Smooth muscle cell (in vitro differentiated cells): ENCODE measurements around the gene CNBP. TPM values are rescaled to one million over a fixed set of nuclear protein-coding genes. Genes with fewer than 3 reads are reported as not detected.

Experiments
- DNase-seq: peaks from one replicate; lab custom pipeline; 2025; ENCODE audit not compliant: unreplicated experiment; lab: John Stamatoyannopoulos, UW
- H2AFZ ChIP-seq: fragments of 200-600 bp; sonication (generic); 2 replicates; pipeline ENCODE4 v1.6.0; 2016; ENCODE audit warnings: antibody characterized with exemption, low read depth, mild to moderate bottlenecking
- H3F3A ChIP-seq: fragments of 200-600 bp; sonication (generic); 2 replicates; pipeline ENCODE4 v1.6.0; 2017; ENCODE audit warnings: antibody characterized with exemption, low read depth
- H3K27ac ChIP-seq: fragments of 200-600 bp; sonication (generic); 2 replicates; pipeline ENCODE4 v1.5.1; 2016; ENCODE audit warnings: low read depth, mild to moderate bottlenecking
- H3K27me3 ChIP-seq: fragments of 200-600 bp; sonication (generic); 2 replicates; pipeline ENCODE4 v1.6.1; 2016; ENCODE audit warnings: low read depth, mild to moderate bottlenecking
- H3K36me3 ChIP-seq: fragments of 200-600 bp; sonication (generic); 2 replicates; pipeline ENCODE4 v1.5.1; 2016; ENCODE audit warnings: low read depth
- H3K4me1 ChIP-seq: fragments of 200-600 bp; sonication (generic); 2 replicates; pipeline ENCODE4 v1.5.1; 2016; ENCODE audit warnings: low read depth
- H3K4me2 ChIP-seq: fragments of 200-600 bp; sonication (generic); 2 replicates; pipeline ENCODE4 v1.6.0; 2016; ENCODE audit warnings: mild to moderate bottlenecking
- H3K4me3 ChIP-seq: fragments of 200-600 bp; sonication (generic); 2 replicates; pipeline ENCODE4 v1.5.1; 2016; ENCODE audit warnings: mild to moderate bottlenecking
- H3K79me2 ChIP-seq: fragments of 200-600 bp; sonication (generic); 2 replicates; pipeline ENCODE4 v1.6.0; 2016; ENCODE audit warnings: low read depth, mild to moderate bottlenecking
- H3K9ac ChIP-seq: fragments of 200-600 bp; sonication (generic); 2 replicates; pipeline ENCODE4 v1.6.0; 2016; ENCODE audit warnings: low read depth
- H3K9me3 ChIP-seq: fragments of 200-600 bp; sonication (generic); replicated peaks from 2 replicates; pipeline ENCODE4 v1.5.1; 2016; ENCODE audit warnings: low read depth
- H4K20me1 ChIP-seq: fragments of 200-600 bp; sonication (generic); 2 replicates; pipeline ENCODE4 v1.6.0; 2016; ENCODE audit warnings: low read depth
- WGBS: methylation state at CpG from one replicate; pipeline ENCODE4 v1.1.7; 2016; ENCODE audit warnings: low lambda C conversion rate; 5-methylcytosine and 5-hydroxymethylcytosine counted together
- polyA plus RNA-seq: library from polyadenylated mRNA; unstranded; fragments of >200 nt; fragmentation: Nextera tagmentation; extraction: Ambion mirVana; gene quantifications from 2 replicates; pipeline ENCODE4 v1.2.1, GENCODE V29; 2016
- total RNA-seq: library from RNA; depleted of rRNA; stranded (reverse); fragments of >200 nt; gene quantifications from 2 replicates; pipeline ENCODE4 v1.2.3, GENCODE V29; 2014
- TF ChIP-seq, protein P1 (sequence below): fragments of 200-600 bp; sonication (generic); IDR thresholded peaks from 2 replicates; pipeline ENCODE4 v1.5.1; 2017; ENCODE audit warnings: borderline replicate concordance, mild to moderate bottlenecking, antibody characterized with exemption; ENCODE audit not compliant: insufficient read depth, poor library complexity, severe bottlenecking

Gene CNBP
- total and polyA plus RNA-seq, 2 experiments from 2014 or later, result 181 to 198 TPM

DNA sequence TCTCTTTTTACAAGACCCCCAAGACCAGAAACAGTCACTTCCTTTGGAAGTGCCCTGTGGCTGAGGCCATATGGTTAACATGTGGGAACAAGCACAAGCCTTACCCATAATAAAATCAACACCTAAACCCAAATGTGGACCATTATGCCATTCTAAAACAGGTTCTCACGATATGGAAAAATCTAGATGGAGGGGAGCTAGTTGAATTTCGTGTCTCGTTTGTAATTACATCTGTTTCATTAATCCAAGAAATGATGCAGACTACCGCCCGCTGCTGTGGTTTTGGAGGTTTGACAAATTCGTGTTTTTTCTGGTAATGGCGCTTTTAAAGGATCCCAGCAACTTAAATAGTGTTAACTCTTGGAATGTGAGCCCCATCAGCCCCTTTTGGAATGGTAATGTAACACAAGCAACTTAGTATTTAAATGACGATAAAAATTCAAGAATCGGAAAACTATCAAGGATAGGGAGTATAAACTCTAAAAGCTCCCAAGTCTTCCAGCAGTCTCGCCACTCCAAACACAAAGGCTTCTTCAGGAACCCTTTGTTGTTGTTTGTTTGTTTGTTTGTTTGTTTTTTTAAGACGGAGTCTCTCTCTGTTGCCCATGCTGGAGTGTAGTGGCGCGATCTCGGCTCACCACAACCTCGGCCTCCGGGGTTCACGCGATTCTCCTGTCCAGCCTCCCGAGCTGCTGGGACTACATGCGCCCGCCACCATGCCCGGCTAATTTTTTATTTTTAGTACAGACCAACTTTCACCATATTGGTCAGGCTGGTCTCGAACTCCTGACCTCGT, 1.1 kb downstream of the CNBP start:
- Histone ChIP-seq H3K27ac (peak overlapping the region; percentile 90), H3K4me2 (peak overlapping the region; percentile 86), H3K9me3 (no peaks in the 10 kb centered on the region), H4K20me1 (peaks cover 56% of the 10 kb centered on the region), H3K27me3 (no peaks in the 10 kb centered on the region), H2AFZ (no peak overlapping the region), H3K79me2 (peaks cover 76% of the 10 kb centered on the region), H3K4me3 (peak overlapping the region; percentile 96), H3K36me3 (no peaks in the 10 kb centered on the region), H3K9ac (peak overlapping the region; percentile 91), H3F3A (no peaks in the 10 kb centered on the region), H3K4me1 (peaks cover 24% of the 10 kb centered on the region)
- TF ChIP-seq, protein P1, sequence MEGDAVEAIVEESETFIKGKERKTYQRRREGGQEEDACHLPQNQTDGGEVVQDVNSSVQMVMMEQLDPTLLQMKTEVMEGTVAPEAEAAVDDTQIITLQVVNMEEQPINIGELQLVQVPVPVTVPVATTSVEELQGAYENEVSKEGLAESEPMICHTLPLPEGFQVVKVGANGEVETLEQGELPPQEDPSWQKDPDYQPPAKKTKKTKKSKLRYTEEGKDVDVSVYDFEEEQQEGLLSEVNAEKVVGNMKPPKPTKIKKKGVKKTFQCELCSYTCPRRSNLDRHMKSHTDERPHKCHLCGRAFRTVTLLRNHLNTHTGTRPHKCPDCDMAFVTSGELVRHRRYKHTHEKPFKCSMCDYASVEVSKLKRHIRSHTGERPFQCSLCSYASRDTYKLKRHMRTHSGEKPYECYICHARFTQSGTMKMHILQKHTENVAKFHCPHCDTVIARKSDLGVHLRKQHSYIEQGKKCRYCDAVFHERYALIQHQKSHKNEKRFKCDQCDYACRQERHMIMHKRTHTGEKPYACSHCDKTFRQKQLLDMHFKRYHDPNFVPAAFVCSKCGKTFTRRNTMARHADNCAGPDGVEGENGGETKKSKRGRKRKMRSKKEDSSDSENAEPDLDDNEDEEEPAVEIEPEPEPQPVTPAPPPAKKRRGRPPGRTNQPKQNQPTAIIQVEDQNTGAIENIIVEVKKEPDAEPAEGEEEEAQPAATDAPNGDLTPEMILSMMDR, result no peak
- WGBS, result 1% methylated on average over 24 of the region's 24 CpGs
- DNase-seq, result no peak

DNA sequence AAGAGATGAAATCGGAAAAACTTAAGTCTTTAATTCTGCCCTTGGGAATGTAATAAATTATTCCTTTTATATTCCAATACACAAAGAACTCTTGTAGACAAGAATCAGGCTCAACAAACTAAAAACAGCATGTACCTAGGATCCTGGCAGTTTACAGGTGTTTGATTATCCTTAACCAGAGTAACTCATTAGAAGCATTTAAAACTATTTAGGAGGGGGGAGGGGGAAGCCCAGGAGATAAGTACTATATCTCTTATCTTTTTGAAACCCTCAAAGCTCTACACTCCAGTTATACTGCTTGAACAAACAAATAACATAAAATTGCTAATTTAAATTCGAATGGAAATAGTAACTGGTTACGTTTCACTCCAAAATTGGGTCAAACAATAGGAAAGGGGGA, 1.9 kb downstream of the CNBP start:
- peaks cover 63% of the 10 kb centered on the region for H4K20me1 ChIP-seq
- H3K9ac ChIP-seq, result peak overlapping the region; percentile 91
- 31% methylated on average over 3 of the region's 3 CpGs for WGBS
- peak overlapping the region; percentile 90 for H3K27ac ChIP-seq
- TF ChIP-seq, protein P1, result no peak
- H3F3A ChIP-seq, result no peaks in the 10 kb centered on the region
- peaks cover 83% of the 10 kb centered on the region for H3K79me2 ChIP-seq
- peaks cover 24% of the 10 kb centered on the region for H3K4me1 ChIP-seq
- no peaks in the 10 kb centered on the region for H3K36me3 ChIP-seq
- no peaks in the 10 kb centered on the region for H3K9me3 ChIP-seq
- no peak overlapping the region for H2AFZ ChIP-seq
- DNase-seq, result no peak
- peak overlapping the region; percentile 96 for H3K4me3 ChIP-seq
- H3K27me3 ChIP-seq, result no peaks in the 10 kb centered on the region
- peak overlapping the region; percentile 86 for H3K4me2 ChIP-seq

DNA sequence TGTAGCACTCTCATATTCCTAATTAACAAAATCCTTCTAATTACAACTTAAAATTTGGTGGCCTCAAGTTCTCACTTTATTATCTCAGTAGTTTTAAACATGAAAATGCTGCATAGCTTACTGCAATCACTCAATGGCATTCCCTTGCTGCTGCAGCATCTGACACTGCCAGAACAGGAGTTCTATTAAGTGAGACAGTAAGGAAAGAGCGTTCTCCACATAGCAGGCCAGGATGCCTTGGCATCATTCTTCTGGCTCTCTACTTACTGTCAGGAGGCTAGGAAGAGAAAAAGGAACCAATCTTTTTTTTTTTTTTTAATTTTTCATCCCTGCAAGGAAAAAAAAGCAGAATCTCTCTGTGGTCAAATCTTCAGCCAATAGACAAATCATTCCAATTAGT, 3.2 kb downstream of the CNBP start:
- DNase-seq, result no peak
- Histone ChIP-seq H2AFZ (no peak overlapping the region), H3K27ac (no peak overlapping the region), H3K9me3 (no peaks in the 10 kb centered on the region), H3K36me3 (no peaks in the 10 kb centered on the region), H3K4me3 (peak overlapping the region; percentile 2), H3K27me3 (no peaks in the 10 kb centered on the region), H3K79me2 (peaks cover 97% of the 10 kb centered on the region), H3K9ac (peak overlapping the region; percentile 21), H3K4me1 (peaks cover 24% of the 10 kb centered on the region), H4K20me1 (peaks cover 77% of the 10 kb centered on the region), H3F3A (no peaks in the 10 kb centered on the region), H3K4me2 (peak overlapping the region; percentile 40)
- TF ChIP-seq, protein P1, result no peak
- 89% methylated on average over 1 of the region's 1 CpG for WGBS

DNA sequence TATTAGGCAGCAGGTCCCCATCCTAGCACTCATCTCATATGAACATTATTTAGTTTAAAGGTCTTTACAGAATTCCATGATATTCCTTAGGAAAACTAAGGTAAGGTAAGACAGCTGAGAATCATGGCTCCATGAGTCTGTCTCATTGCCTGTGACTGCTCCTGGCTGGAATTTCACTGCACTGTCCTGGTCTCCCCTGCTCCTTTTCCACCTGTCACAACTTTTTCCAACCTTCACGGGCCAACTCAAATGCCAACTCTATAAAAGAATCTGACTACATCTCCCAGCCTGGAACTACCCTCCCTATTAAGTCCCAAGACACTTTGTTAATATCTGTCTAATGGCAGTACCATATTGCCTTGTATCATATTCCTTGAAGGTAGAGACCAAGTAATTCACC, 7.6 kb downstream of the CNBP start:
- WGBS, result 95% methylated on average over 1 of the region's 1 CpG
- no peak overlapping the region for H2AFZ ChIP-seq
- no peak overlapping the region for H3K9ac ChIP-seq
- no peaks in the 10 kb centered on the region for H3K9me3 ChIP-seq
- no peak for DNase-seq
- peaks cover 1% of the 10 kb centered on the region for H3K36me3 ChIP-seq
- H3K27ac ChIP-seq, result no peak overlapping the region
- peaks cover 99% of the 10 kb centered on the region for H4K20me1 ChIP-seq
- H3K4me3 ChIP-seq, result no peak overlapping the region
- no peaks in the 10 kb centered on the region for H3K27me3 ChIP-seq
- peaks cover 8% of the 10 kb centered on the region for H3K4me1 ChIP-seq
- no peak overlapping the region for H3K4me2 ChIP-seq
- H3K79me2 ChIP-seq, result peaks cover 98% of the 10 kb centered on the region
- H3F3A ChIP-seq, result peaks cover 3% of the 10 kb centered on the region
- TF ChIP-seq, protein P1, result no peak
